HEK293 (cell line): ENCODE measurements around the gene CHID1.
A peak's percentile ranks its signal among the peaks of the same experiment; 100 is the strongest.

Experiments
- CTCF ChIA-PET: fragments of 350-600 bp; formaldehyde crosslinking; extraction: SDS; loops from one replicate; lab custom pipeline; 2021; ENCODE audit warnings: antibody characterized with exemption; lab: Yijun Ruan, JAX
- POLR2A ChIA-PET: fragments of 300-600 bp; formaldehyde crosslinking; extraction: SDS; loops from one replicate; lab custom pipeline; 2020; ENCODE audit warnings: antibody characterized with exemption, inconsistent platforms; lab: Yijun Ruan, JAX
- H3K27ac ChIP-seq: fragments of 200-500 bp; sonication (Bioruptor generic); 2 replicates; pipeline ENCODE4 v1.5.1; 2014; ENCODE audit warnings: low read depth, low read length, control low read depth, inconsistent platforms; ENCODE audit errors: extremely low read depth
- H3K36me3 ChIP-seq, 2 experiments: fragments of 200-500 bp in 1 of 2; sonication (Bioruptor generic) in 1 of 2; 1 replicate in 1 of 2; 2 replicates in 1 of 2; pipeline ENCODE4 v1.5.1; 2014 to 2017; ENCODE audit warnings: inconsistent platforms in 2 of 2, low read length in 2 of 2; ENCODE audit not compliant: control insufficient read depth in 2 of 2, insufficient read depth in 1 of 2
- H3K4me1 ChIP-seq: fragments of 200-500 bp; sonication (Bioruptor generic); 2 replicates; pipeline ENCODE4 v1.5.1; 2014; ENCODE audit warnings: mild to moderate bottlenecking, low read length, inconsistent platforms; ENCODE audit not compliant: control insufficient read depth, insufficient read depth
- H3K4me3 ChIP-seq: 2 replicates; pipeline ENCODE4 v1.5.1; 2011; ENCODE audit warnings: low read depth, mild to moderate bottlenecking, control low read depth, low read length, moderate library complexity
- H3K9me3 ChIP-seq: fragments of 200-500 bp; sonication (Bioruptor generic); 2 replicates; pipeline ENCODE4 v1.5.1; 2014; ENCODE audit warnings: low read depth, low read length, inconsistent platforms; ENCODE audit not compliant: control insufficient read depth, insufficient read depth
- KLF10 ChIP-seq: fragments of 450-650 bp; IDR thresholded peaks from 2 replicates; pipeline ENCODE4 v1.5.1; 2018; ENCODE audit warnings: missing biosample characterization, mild to moderate bottlenecking, missing genetic modification characterization
- SP2 ChIP-seq: fragments of 450-650 bp; formaldehyde crosslinking; IDR thresholded peaks from 2 replicates; pipeline ENCODE4 v1.5.1; 2016; ENCODE audit warnings: missing biosample characterization, missing genetic modification characterization
- ZNF114 ChIP-seq: fragments of 450-650 bp; formaldehyde crosslinking; IDR thresholded peaks from 2 replicates; pipeline ENCODE4 v1.5.0; 2017; ENCODE audit warnings: missing biosample characterization, missing genetic modification characterization
- ZNF221 ChIP-seq: fragments of 450-650 bp; formaldehyde crosslinking; IDR thresholded peaks from 2 replicates; pipeline ENCODE4 v1.5.1; 2017; ENCODE audit warnings: missing biosample characterization, missing genetic modification characterization, borderline replicate concordance
- ZNF416 ChIP-seq: fragments of 450-650 bp; formaldehyde crosslinking; IDR thresholded peaks from 2 replicates; pipeline ENCODE4 v1.5.1; 2016; ENCODE audit warnings: missing biosample characterization, missing genetic modification characterization
- ZNF555 ChIP-seq: fragments of 450-650 bp; formaldehyde crosslinking; conservative IDR thresholded peaks from 2 replicates; pipeline ENCODE4 v1.5.1; 2017; ENCODE audit warnings: missing biosample characterization, mild to moderate bottlenecking, missing genetic modification characterization, inconsistent platforms
- ZNF600 ChIP-seq: fragments of 450-650 bp; formaldehyde crosslinking; IDR thresholded peaks from 2 replicates; pipeline ENCODE4 v1.5.1; 2016; ENCODE audit warnings: missing biosample characterization, missing genetic modification characterization
- ZNF623 ChIP-seq: fragments of 450-650 bp; formaldehyde crosslinking; IDR thresholded peaks from 2 replicates; pipeline ENCODE4 v1.5.1; 2016; ENCODE audit warnings: missing biosample characterization, missing genetic modification characterization
- ZNF792 ChIP-seq: fragments of 450-650 bp; formaldehyde crosslinking; IDR thresholded peaks from 2 replicates; pipeline ENCODE4 v1.5.1; 2016; ENCODE audit warnings: missing biosample characterization, missing genetic modification characterization
- ZNF830 ChIP-seq: fragments of 450-650 bp; IDR thresholded peaks from 2 replicates; pipeline ENCODE4 v1.5.0; 2018; ENCODE audit warnings: missing biosample characterization, missing genetic modification characterization, low read depth, mild to moderate bottlenecking, moderate library complexity
- TF ChIP-seq, protein P1 (sequence below): fragments of 450-650 bp; formaldehyde crosslinking; IDR thresholded peaks from 2 replicates; pipeline ENCODE4 v1.5.1; 2017; ENCODE audit warnings: missing biosample characterization, mild to moderate bottlenecking, missing genetic modification characterization, moderate library complexity
- TF ChIP-seq, protein P2 (sequence below): fragments of 450-650 bp; formaldehyde crosslinking; IDR thresholded peaks from 2 replicates; pipeline ENCODE4 v1.5.1; 2016; ENCODE audit warnings: missing biosample characterization, missing genetic modification characterization
- TF ChIP-seq, protein P3 (sequence below): fragments of 450-650 bp; formaldehyde crosslinking; IDR thresholded peaks from 2 replicates; pipeline ENCODE4 v1.5.1; 2016; ENCODE audit warnings: missing biosample characterization, missing genetic modification characterization
- TF ChIP-seq, protein P4 (sequence below): fragments of 450-650 bp; formaldehyde crosslinking; IDR thresholded peaks from 2 replicates; pipeline ENCODE4 v1.5.1; 2016; ENCODE audit warnings: missing biosample characterization, missing genetic modification characterization

CHID1 gene

DNA sequence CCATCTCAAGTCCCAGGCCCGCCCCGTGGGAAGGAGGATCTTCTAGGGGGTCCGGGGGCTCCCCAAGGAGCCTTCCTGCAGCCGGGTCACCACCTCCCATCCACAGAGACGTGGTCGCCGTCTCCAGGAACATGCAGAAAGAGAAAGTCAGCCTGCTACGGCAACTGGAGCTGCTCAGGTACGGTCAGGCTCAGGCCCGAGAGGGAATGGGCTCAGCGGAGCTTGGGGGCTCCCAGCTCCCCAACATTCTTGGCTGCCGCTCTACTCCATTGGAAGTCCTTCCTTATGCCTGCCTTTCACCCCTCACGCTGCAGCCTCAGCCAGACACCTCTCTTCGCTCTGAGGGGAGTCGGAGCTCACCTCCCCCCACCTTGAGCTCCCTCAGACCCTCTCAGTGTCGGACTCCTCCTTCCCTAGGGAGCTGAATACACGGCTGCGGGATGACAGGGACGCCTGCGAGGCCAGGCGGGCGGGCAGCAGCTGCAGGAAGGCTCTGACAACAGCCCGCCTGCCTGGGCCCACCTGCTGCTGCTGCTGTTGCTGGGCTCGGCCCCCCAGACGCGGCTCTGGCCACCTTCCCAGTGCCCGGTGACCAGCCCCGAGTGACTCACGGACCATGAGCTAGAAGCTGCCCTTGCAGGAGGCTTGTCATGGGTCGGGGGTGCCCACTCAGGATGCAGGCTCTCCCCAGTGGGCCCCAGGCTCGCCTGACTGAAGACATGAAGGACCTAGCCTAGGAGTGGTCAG, 79.3 kb downstream of the CHID1 start (continued):
- TF ChIP-seq ZNF114 (no peak), ZNF623 (no peak), ZNF830 (no peak), ZNF600 (tag by site-specific recombination) (peak; percentile 39; the same call in 1 of the 2 replicates)
- TF ChIP-seq, protein P1, sequence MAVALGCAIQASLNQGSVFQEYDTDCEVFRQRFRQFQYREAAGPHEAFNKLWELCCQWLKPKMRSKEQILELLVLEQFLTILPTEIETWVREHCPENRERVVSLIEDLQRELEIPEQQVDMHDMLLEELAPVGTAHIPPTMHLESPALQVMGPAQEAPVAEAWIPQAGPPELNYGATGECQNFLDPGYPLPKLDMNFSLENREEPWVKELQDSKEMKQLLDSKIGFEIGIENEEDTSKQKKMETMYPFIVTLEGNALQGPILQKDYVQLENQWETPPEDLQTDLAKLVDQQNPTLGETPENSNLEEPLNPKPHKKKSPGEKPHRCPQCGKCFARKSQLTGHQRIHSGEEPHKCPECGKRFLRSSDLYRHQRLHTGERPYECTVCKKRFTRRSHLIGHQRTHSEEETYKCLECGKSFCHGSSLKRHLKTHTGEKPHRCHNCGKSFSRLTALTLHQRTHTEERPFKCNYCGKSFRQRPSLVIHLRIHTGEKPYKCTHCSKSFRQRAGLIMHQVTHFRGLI (tag by site-specific recombination) = 0 out of 2 replicates have a peak, but pooled peaks have one; percentile 40
- TF ChIP-seq, protein P2, sequence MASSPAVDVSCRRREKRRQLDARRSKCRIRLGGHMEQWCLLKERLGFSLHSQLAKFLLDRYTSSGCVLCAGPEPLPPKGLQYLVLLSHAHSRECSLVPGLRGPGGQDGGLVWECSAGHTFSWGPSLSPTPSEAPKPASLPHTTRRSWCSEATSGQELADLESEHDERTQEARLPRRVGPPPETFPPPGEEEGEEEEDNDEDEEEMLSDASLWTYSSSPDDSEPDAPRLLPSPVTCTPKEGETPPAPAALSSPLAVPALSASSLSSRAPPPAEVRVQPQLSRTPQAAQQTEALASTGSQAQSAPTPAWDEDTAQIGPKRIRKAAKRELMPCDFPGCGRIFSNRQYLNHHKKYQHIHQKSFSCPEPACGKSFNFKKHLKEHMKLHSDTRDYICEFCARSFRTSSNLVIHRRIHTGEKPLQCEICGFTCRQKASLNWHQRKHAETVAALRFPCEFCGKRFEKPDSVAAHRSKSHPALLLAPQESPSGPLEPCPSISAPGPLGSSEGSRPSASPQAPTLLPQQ (tag by site-specific recombination) = peak; percentile 55; the same call in 1 of the 2 replicates
- TF ChIP-seq, protein P3, sequence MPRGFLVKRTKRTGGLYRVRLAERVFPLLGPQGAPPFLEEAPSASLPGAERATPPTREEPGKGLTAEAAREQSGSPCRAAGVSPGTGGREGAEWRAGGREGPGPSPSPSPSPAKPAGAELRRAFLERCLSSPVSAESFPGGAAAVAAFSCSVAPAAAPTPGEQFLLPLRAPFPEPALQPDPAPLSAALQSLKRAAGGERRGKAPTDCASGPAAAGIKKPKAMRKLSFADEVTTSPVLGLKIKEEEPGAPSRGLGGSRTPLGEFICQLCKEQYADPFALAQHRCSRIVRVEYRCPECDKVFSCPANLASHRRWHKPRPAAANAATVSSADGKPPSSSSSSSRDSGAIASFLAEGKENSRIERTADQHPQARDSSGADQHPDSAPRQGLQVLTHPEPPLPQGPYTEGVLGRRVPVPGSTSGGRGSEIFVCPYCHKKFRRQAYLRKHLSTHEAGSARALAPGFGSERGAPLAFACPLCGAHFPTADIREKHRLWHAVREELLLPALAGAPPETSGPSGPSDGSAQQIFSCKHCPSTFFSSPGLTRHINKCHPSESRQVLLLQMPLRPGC = no peak
- TF ChIP-seq, protein P4, sequence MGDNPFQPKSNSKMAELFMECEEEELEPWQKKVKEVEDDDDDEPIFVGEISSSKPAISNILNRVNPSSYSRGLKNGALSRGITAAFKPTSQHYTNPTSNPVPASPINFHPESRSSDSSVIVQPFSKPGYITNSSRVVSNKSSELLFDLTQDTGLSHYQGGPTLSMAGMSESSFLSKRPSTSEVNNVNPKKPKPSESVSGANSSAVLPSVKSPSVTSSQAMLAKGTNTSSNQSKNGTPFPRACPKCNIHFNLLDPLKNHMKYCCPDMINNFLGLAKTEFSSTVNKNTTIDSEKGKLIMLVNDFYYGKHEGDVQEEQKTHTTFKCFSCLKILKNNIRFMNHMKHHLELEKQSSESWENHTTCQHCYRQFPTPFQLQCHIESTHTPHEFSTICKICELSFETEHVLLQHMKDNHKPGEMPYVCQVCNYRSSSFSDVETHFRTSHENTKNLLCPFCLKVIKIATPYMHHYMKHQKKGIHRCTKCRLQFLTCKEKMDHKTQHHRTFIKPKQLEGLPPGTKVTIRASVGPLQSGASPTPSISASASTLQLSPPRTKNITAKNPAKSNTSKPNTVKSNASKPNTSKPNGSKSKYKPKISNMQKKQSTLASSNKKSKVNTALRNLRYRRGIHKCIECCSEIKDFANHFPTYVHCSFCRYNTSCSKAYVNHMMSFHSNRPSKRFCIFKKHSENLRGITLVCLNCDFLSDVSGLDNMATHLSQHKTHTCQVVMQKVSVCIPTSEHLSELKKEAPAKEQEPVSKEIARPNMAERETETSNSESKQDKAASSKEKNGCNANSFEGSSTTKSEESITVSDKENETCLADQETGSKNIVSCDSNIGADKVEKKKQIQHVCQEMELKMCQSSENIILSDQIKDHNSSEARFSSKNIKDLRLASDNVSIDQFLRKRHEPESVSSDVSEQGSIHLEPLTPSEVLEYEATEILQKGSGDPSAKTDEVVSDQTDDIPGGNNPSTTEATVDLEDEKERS (tag by site-specific recombination) = no peak

DNA sequence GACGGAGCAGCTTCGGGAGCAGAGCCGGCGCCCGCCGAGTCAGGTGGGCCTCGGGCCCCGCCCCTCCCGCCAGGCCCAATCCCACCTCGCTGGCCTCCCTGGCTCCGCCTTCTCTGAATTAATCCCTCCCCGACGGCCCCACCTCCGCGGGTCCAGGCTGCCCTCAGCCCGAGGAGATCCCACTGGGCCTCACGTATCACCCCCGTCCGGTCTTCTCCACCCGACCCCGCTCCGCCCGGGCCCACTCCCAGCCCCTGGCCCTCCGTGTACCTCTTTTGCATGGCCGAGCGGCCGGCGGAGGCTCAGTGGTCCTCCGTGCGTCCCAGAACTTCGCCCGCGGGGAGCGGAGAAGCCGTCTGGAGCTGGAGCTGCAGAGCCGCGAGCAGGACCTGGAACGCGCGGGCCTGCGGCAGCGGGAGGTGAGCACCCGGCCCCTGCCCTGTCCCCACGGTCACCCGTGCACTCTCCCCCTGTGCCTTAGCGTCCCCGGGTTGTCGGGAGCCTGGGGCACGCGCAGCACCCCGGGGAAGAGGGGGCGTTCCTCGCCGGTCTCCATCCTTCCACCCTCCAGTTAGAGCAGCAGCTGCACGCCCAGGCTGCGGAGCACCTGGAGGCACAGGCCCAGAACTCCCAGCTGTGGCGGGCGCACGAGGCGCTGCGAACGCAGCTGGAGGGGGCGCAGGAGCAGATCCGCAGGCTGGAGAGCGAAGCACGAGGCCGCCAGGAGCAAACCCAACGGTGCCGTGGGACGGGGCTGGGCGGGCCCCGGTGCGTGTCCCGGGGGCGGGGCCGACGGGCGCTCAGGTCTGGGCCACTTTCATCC, 80.1 kb downstream of the CHID1 start:
- no peak for TF ChIP-seq ZNF555 (tag by site-specific recombination)
- 0 out of 2 replicates have a peak, but pooled peaks have one; percentile 12 for TF ChIP-seq SP2 (tag by site-specific recombination)
- TF ChIP-seq, all 188 proteins: peak for 1
- ChIA-PET CTCF (no interaction called here), POLR2A (interaction anchor here (0.7 to 15.0 kb wide), 6 partner anchors 8 to 27 kb away, joined by 3 to 202 read pairs (median 4); partner anchors contain the start of genes PNPLA2, POLR2L and TSPAN4)
- H3K36me3 ChIP-seq = peaks cover 0 to 17% of the 10 kb centered on the region in 2 experiments; a peak in 1 of 3 replicates
- H3K4me3 ChIP-seq = no peak overlapping the region
- H3K4me1 ChIP-seq = no peaks in the 10 kb centered on the region; the same call in 1 of the 2 replicates
- no peaks in the 10 kb centered on the region for H3K9me3 ChIP-seq
- no peak overlapping the region for H3K27ac ChIP-seq

DNA sequence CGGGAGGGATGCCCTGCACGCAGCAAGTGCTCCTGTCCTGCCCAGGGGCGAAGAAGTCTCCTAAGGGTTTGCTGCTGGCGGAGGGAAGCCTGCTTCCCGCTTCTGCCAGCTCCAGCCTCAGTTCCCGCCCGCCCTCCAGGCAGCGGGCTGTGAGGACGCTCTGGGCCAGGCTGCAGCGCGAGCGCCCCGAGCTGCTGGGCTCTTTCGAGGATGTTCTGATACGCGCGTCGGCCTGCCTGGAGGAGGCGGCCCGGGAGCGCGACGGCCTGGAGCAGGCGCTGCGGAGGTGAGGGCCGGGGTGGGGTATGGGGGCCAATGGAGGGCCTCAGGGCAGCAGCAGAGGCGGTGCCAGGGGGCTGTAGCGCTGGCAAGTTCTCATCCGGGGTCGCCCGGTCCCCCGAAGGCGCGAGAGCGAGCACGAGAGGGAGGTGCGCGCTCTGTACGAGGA, 80.7 kb downstream of the CHID1 start:
- peaks cover 0 to 19% of the 10 kb centered on the region in 2 experiments; a peak in 1 of 3 replicates for H3K36me3 ChIP-seq
- peak overlapping the region; percentile 9; the same call in 1 of the 2 replicates for H3K4me3 ChIP-seq
- POLR2A ChIA-PET = interaction anchor here (0.6 to 15.0 kb wide), 4 partner anchors 12 to 46 kb away, joined by 4 to 202 read pairs (median 38); partner anchors contain the start of genes PNPLA2, POLR2L and TSPAN4
- no peaks in the 10 kb centered on the region; the same call in 1 of the 2 replicates for H3K4me1 ChIP-seq
- H3K9me3 ChIP-seq = no peaks in the 10 kb centered on the region
- no peak for TF ChIP-seq ZNF600 (tag by site-specific recombination)
- no peak for TF ChIP-seq ZNF416
- TF ChIP-seq KLF10 = no peak
- no peak for TF ChIP-seq ZNF792 (tag by site-specific recombination)
- TF ChIP-seq ZNF221 (tag by site-specific recombination) = no peak
- CTCF ChIA-PET = interaction anchor here (0.8 kb wide), 1 partner anchor 19 kb away, joined by 3 read pairs; no protein-coding TSS in a partner anchor
- H3K27ac ChIP-seq = no peak overlapping the region
